H9 (cell line): Measurements from ENCODE around the gene PID1. TPM values are rescaled to one million over a fixed set of nuclear protein-coding genes. Genes with fewer than 3 reads are reported as not detected.

ENCODE experiments used
- DNase-seq: peaks from one replicate; pipeline ENCODE4 v3.0.0-alpha.2; 2017
- H2AFZ ChIP-seq: one replicate; pipeline ENCODE4 v1.6.1; 2013; ENCODE audit warnings: mild to moderate bottlenecking, low read length, control low read depth, moderate library complexity
- H2AK5ac ChIP-seq: 2 replicates; pipeline ENCODE4 v1.6.1; 2013; ENCODE audit warnings: low read length, control low read depth, mixed read lengths; ENCODE audit not compliant: insufficient read length
- H2BK120ac ChIP-seq: one replicate; pipeline ENCODE4 v1.6.1; 2013; ENCODE audit warnings: low read depth, mild to moderate bottlenecking, low read length, control low read depth, inconsistent platforms; ENCODE audit not compliant: poor library complexity, severe bottlenecking
- H2BK12ac ChIP-seq: 2 replicates; pipeline ENCODE4 v1.6.1; 2013; ENCODE audit warnings: low read length, control low read depth, mixed read lengths, low read depth; ENCODE audit not compliant: insufficient read length
- H2BK15ac ChIP-seq: 2 replicates; pipeline ENCODE4 v1.6.1; 2013; ENCODE audit warnings: low read depth, low read length, control low read depth
- H2BK20ac ChIP-seq: one replicate; pipeline ENCODE4 v1.6.1; 2013; ENCODE audit warnings: low read depth, mild to moderate bottlenecking, low read length, control low read depth, inconsistent platforms; ENCODE audit not compliant: poor library complexity, severe bottlenecking
- H2BK5ac ChIP-seq: 2 replicates; pipeline ENCODE4 v1.6.1; 2013; ENCODE audit warnings: low read length, control low read depth, mixed read lengths; ENCODE audit not compliant: insufficient read length
- H3K14ac ChIP-seq: 2 replicates; pipeline ENCODE4 v1.6.1; 2013; ENCODE audit warnings: low read length, control low read depth; ENCODE audit not compliant: insufficient read depth
- H3K18ac ChIP-seq: 2 replicates; pipeline ENCODE4 v1.6.1; 2013; ENCODE audit warnings: low read depth, mild to moderate bottlenecking, mixed read lengths, low read length, control low read depth; ENCODE audit not compliant: insufficient read length
- H3K23ac ChIP-seq: 2 replicates; pipeline ENCODE4 v1.6.1; 2013; ENCODE audit warnings: low read length, control low read depth, mixed read lengths, low read depth; ENCODE audit not compliant: insufficient read length
- H3K23me2 ChIP-seq: 2 replicates; pipeline ENCODE4 v1.6.1; 2013; ENCODE audit warnings: low read depth, mild to moderate bottlenecking, mixed read lengths, low read length, control low read depth; ENCODE audit not compliant: insufficient read length, poor library complexity, severe bottlenecking
- H3K27ac ChIP-seq: 2 replicates; pipeline ENCODE4 v1.5.1; 2013; ENCODE audit warnings: low read length, control low read depth, mixed read lengths, low read depth; ENCODE audit not compliant: insufficient read length
- H3K27me3 ChIP-seq: 2 replicates; pipeline ENCODE4 v1.6.1; 2013; ENCODE audit warnings: low read length, control low read depth, inconsistent platforms; ENCODE audit not compliant: insufficient read depth
- H3K4ac ChIP-seq: 2 replicates; pipeline ENCODE4 v1.6.1; 2013; ENCODE audit warnings: low read depth, mild to moderate bottlenecking, control low read depth, inconsistent platforms, low read length, moderate library complexity
- H3K4me1 ChIP-seq: 2 replicates; pipeline ENCODE4 v1.6.1; 2013; ENCODE audit warnings: low read length, control low read depth, inconsistent platforms; ENCODE audit not compliant: insufficient read depth
- H3K4me2 ChIP-seq: 2 replicates; pipeline ENCODE4 v1.6.1; 2013; ENCODE audit warnings: low read length, control low read depth, mixed read lengths; ENCODE audit not compliant: insufficient read length, insufficient read depth
- H3K56ac ChIP-seq: 2 replicates; pipeline ENCODE4 v1.6.1; 2013; ENCODE audit warnings: low read depth, mild to moderate bottlenecking, mixed read lengths, low read length, control low read depth; ENCODE audit not compliant: insufficient read length
- H3K79me1 ChIP-seq: 2 replicates; pipeline ENCODE4 v1.6.1; 2013; ENCODE audit warnings: low read depth, mild to moderate bottlenecking, moderate library complexity, low read length, control low read depth, inconsistent platforms; ENCODE audit not compliant: insufficient read depth, poor library complexity, severe bottlenecking
- H3K79me2 ChIP-seq: 2 replicates; pipeline ENCODE4 v1.6.1; 2013; ENCODE audit warnings: low read length, control low read depth, inconsistent platforms; ENCODE audit not compliant: insufficient read depth
- H3K9ac ChIP-seq: 2 replicates; pipeline ENCODE4 v1.6.1; 2013; ENCODE audit warnings: low read length, control low read depth, mixed read lengths; ENCODE audit not compliant: insufficient read length; ENCODE audit errors: extremely low read depth
- H3K9me3 ChIP-seq: one replicate; pipeline ENCODE4 v1.6.1; 2013; ENCODE audit warnings: low read depth, low read length, inconsistent platforms; ENCODE audit not compliant: control insufficient read depth
- H3T11ph ChIP-seq: one replicate; pipeline ENCODE4 v1.6.1; 2013; ENCODE audit warnings: mild to moderate bottlenecking, low read length, control low read depth, inconsistent platforms
- H4K20me1 ChIP-seq: one replicate; pipeline ENCODE4 v1.6.1; 2013; ENCODE audit not compliant: control insufficient read depth, insufficient read length, insufficient read depth
- H4K5ac ChIP-seq: 2 replicates; pipeline ENCODE4 v1.6.1; 2013; ENCODE audit warnings: low read depth, mild to moderate bottlenecking, mixed read lengths, low read length, control low read depth; ENCODE audit not compliant: insufficient read length
- H4K8ac ChIP-seq: replicated peaks from 2 replicates; pipeline ENCODE4 v1.6.1; 2013; ENCODE audit warnings: low read length, control low read depth, mixed read lengths, low read depth; ENCODE audit not compliant: insufficient read length
- H4K91ac ChIP-seq: 2 replicates; pipeline ENCODE4 v1.6.1; 2013; ENCODE audit warnings: low read depth, mild to moderate bottlenecking, moderate library complexity, mixed read lengths, low read length, control low read depth; ENCODE audit not compliant: insufficient read length
- H3K27ac Mint-ChIP-seq, 3 experiments: 2 replicates in 2 of 3; 3 replicates in 1 of 3; pipeline ENCODE4 v1.8.0; 2020 to 2021; ENCODE audit warnings: mixed read lengths in 3 of 3, mild to moderate bottlenecking in 1 of 3, moderate library complexity in 1 of 3
- H3K27me3 Mint-ChIP-seq: 2 replicates; pipeline ENCODE4 v1.8.0; 2021; ENCODE audit warnings: low read depth, mild to moderate bottlenecking, moderate library complexity, mixed read lengths
- H3K36me3 Mint-ChIP-seq, 3 experiments: 2 replicates in 2 of 3; 3 replicates in 1 of 3; pipeline ENCODE4 v1.8.0; 2020 to 2021; ENCODE audit warnings: low read depth in 3 of 3, mixed read lengths in 3 of 3; ENCODE audit not compliant: insufficient read depth in 1 of 3
- H3K4me1 Mint-ChIP-seq, 2 experiments: 2 replicates each; pipeline ENCODE4 v1.8.0; 2020; ENCODE audit warnings: mixed read lengths in 2 of 2
- H3K4me3 Mint-ChIP-seq, 2 experiments: 2 replicates in 1 of 2; 3 replicates in 1 of 2; pipeline ENCODE4 v1.8.0; 2020 to 2021; ENCODE audit warnings: mild to moderate bottlenecking in 2 of 2, mixed read lengths in 2 of 2, moderate library complexity in 1 of 2
- H3K9me3 Mint-ChIP-seq, 2 experiments: 2 replicates in 1 of 2; 3 replicates in 1 of 2; pipeline ENCODE4 v1.8.0; 2020; ENCODE audit warnings: mild to moderate bottlenecking in 2 of 2, mixed read lengths in 2 of 2, moderate library complexity in 1 of 2
- CTCF ChIP-seq: fragments of 200-600 bp; sonication (generic); conservative IDR thresholded peaks from 3 replicates; pipeline ENCODE4 v1.8.0; 2021; ENCODE audit warnings: antibody characterized with exemption, mild to moderate bottlenecking
- WGBS: extraction: QIAGEN DNeasy Blood & Tissue Kit; methylation state at CpG from one replicate; pipeline ENCODE4 v1.1.7; 2013; ENCODE audit warnings: missing lambda C conversion rate, low lambda C conversion rate, mixed read lengths; ENCODE audit not compliant: insufficient read length; ENCODE audit errors: extremely low coverage; 5-methylcytosine and 5-hydroxymethylcytosine counted together
- total RNA-seq: library from RNA; stranded (reverse); gene quantifications from 2 replicates; pipeline ENCODE4 v1.2.1, GENCODE V29; 2021

PID1 gene
- total RNA-seq, 1 experiment from 2014 or later = 1.4 TPM

- H3K9me3 Mint-ChIP-seq = no peaks in the 10 kb centered on the region; a peak in 2 of 5 replicates
Measured at GRCh38 chr2:229081411-229081810, 189.7 kb downstream of the PID1 start.

More at GRCh38 chr2:229081411-229081810, 189.7 kb downstream of the PID1 start:
- H4K20me1 ChIP-seq = no peaks in the 10 kb centered on the region
- H3T11ph ChIP-seq = no peak overlapping the region
- no peak overlapping the region for H4K91ac ChIP-seq
- H2AK5ac ChIP-seq = no peak overlapping the region
- no peak for DNase-seq
- H3K4me1 Mint-ChIP-seq = no peaks in the 10 kb centered on the region
- no peak for TF ChIP-seq CTCF
- H3K79me1 ChIP-seq = no peaks in the 10 kb centered on the region
- H2BK20ac ChIP-seq = no peak overlapping the region
- no peak overlapping the region for H3K18ac ChIP-seq
- WGBS = no CpG with 5 or more reads among the region's 1 CpG
- no peaks in the 10 kb centered on the region for H3K27me3 Mint-ChIP-seq
- no peaks in the 10 kb centered on the region for H3K79me2 ChIP-seq
- H2AFZ ChIP-seq = no peak overlapping the region
- no peaks in the 10 kb centered on the region for H3K27me3 ChIP-seq
- no peak overlapping the region for H4K8ac ChIP-seq
- H3K23ac ChIP-seq = no peak overlapping the region
- H2BK120ac ChIP-seq = no peak overlapping the region
- H3K4me1 ChIP-seq = no peaks in the 10 kb centered on the region
- no peaks in the 10 kb centered on the region; a peak in 1 of 7 replicates for H3K36me3 Mint-ChIP-seq
- no peak overlapping the region for H3K4ac ChIP-seq
- H2BK12ac ChIP-seq = no peak overlapping the region
- H3K9me3 ChIP-seq = no peaks in the 10 kb centered on the region
- no peak overlapping the region for H3K4me3 Mint-ChIP-seq
- H3K14ac ChIP-seq = no peak overlapping the region
- H4K5ac ChIP-seq = no peak overlapping the region
- no peak overlapping the region for H3K27ac ChIP-seq
- no peak overlapping the region for H2BK15ac ChIP-seq
- H2BK5ac ChIP-seq = no peak overlapping the region
- H3K4me2 ChIP-seq = no peak overlapping the region
- H3K27ac Mint-ChIP-seq = no peak overlapping the region
- H3K56ac ChIP-seq = no peak overlapping the region
- H3K9ac ChIP-seq = no peak overlapping the region
- no peaks in the 10 kb centered on the region for H3K23me2 ChIP-seq
